Measurements from ENCODE around the gene DNAH2.

The DNAH2 gene, protein sequence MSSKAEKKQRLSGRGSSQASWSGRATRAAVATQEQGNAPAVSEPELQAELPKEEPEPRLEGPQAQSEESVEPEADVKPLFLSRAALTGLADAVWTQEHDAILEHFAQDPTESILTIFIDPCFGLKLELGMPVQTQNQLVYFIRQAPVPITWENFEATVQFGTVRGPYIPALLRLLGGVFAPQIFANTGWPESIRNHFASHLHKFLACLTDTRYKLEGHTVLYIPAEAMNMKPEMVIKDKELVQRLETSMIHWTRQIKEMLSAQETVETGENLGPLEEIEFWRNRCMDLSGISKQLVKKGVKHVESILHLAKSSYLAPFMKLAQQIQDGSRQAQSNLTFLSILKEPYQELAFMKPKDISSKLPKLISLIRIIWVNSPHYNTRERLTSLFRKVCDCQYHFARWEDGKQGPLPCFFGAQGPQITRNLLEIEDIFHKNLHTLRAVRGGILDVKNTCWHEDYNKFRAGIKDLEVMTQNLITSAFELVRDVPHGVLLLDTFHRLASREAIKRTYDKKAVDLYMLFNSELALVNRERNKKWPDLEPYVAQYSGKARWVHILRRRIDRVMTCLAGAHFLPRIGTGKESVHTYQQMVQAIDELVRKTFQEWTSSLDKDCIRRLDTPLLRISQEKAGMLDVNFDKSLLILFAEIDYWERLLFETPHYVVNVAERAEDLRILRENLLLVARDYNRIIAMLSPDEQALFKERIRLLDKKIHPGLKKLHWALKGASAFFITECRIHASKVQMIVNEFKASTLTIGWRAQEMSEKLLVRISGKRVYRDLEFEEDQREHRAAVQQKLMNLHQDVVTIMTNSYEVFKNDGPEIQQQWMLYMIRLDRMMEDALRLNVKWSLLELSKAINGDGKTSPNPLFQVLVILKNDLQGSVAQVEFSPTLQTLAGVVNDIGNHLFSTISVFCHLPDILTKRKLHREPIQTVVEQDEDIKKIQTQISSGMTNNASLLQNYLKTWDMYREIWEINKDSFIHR (N-terminal part only)

DNA sequence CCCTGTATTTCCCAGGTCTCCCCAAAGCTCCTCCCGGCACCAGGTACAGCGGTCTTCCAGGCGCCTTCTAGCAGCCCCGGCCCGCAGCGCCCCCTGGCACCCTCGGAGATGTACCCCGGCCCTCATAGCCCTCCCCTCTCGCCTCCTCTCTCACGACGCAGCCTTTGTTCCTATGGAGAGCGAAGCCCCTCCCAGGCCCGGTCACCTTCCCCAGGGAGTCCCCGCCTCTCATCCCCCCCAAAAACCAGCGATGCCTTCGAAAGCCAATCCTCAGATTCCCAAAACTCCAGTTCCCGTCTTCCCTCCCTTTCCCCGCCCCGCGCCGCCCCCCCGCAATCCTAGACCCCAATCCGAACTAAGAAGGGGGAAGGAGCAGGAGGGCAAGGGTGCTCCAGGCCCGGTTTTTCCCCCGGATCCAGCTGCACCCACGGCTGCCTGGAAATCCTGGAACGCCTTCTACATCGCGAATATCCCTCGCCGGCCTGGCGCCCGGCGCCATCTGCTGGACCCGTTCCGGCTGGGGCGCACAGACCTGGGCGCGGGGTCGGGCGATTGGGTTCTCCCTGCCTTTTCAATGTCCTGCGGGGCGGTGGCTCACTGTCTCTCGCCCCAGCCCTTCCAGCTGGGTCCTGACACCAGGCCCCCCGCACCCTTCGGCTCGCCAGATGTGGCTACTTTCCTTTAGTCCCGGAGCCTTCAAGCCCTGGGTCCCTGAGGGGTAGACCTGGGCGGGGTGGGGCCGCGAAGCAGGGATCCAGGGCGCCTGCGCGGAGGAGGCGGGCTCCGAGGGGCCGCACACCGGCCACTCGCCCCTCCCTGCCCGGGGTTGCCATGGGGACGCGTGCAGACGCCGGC is at the start of gene DNAH2:
TSS of gene DNAH2 (plus strand) at position 844 of the 855 bp plus-strand sequence. CDS start 1,991 bp downstream, outside the sequence.
- peak; percentile 94 to 97 for DNase-seq

DNA sequence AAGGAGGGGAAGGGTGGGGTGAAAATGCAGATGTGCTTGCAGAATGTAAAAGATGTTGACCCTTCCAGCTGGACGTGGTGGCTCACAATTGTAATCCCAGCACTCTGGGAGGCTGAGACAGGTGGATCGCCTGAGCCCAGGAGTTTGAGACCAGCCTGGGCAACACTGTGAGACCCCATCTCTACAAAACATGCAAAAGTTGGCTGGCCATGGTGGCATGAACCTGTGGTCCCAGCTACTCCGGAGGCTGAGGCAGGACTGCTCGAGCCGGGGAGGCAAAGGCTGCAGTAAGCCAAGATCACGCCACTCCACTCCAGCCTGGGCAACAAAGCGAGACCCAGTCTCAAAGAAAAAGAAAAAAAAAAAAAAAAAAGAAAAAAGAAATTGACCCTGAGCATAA is 49.1 kb upstream of the DNAH2 start:
- DNase-seq, result no peak

DNA sequence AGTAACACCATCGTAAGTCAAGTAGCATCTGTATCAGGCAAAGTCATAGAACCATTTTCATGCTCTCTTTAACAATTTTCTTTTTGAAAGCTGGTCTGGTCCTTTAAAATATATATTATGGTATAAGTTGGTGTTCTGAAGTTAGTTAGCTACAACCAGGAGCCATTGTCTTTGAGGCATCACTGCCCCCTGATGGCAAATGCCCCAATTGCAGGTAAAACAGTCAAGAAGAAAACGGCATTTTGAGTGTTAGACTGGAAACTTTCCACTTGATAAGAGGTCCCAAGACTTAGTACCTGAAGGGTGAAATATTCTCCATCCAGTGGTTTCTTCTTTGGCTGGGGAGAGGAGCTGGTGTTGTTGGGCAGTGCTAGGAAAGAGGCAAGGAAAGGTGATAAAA is 44.3 kb upstream of the DNAH2 start:
- DNase-seq, result peak in 1 of 2 experiments; percentile 39

DNA sequence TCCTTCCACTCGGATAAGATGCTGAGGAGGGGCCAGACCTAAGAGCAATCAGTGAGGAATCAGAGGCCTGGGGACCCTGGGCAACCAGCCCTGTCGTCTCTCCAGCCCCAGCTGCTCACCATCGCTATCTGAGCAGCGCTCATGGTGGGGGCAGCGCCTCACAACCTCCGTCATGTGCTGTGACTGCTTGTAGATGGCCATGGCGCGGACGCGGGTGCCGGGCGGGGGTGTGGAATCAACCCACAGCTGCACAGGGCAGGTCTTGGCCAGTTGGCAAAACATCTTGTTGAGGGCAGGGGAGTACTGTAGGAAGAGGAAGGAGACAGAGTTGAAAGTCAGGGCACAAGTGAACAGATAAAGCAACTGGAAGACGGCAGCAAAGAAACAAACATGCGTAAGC is 42.6 kb upstream of the DNAH2 start:
- no peak for DNase-seq

DNA sequence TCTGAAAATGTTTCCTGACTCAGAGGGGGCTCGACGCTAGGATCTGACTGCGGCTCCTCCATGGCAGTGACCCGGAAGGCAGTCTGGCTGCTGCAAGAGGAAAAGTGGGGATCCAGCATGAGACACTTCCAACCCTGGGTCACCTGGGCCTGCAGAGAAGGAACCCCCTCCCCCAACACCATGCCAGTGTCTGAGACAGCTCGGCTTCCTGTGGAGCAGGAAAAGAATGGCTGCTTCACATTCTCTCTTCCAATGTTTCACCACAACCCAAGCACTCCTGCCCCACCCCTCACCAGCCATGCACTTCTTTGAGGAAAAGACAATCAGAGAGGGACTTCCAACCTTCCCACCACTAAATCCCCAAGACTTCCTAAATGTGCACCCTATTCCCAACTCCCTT is 41.0 kb upstream of the DNAH2 start:
- DNase-seq, result no peak

DNA sequence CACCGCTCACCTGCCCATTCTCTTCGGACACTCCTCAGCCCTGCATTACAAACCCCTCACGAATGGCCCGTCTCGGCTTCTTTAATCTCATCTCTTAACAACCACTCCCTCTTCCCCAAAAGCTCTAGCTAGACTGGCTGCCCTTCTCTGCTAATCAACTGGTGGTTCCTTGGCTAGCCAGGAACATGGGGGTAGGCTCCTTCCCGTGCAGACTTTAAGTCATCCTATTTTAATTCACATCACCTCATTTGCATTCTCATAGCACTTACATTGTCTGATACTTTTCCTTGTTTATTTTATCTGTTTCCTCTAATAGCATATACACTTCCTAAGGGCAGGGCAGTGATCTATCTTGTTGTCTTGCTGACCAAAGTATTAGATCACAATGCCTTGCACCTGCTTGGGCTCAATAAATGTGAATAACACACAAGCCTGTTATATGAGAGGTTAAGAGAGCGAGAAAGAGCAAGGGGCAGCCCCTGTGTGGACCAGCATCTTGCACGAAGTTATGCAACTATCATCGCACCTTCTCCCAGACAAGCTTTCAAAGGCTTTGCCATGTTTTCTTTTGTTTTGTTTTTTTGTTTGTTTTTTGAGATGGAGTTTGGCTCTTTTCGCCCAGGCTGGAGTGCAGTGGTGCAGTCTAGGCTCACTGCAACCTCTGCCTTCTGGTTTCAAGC is 40.0 kb upstream of the DNAH2 start:
- no peak for DNase-seq

DNA sequence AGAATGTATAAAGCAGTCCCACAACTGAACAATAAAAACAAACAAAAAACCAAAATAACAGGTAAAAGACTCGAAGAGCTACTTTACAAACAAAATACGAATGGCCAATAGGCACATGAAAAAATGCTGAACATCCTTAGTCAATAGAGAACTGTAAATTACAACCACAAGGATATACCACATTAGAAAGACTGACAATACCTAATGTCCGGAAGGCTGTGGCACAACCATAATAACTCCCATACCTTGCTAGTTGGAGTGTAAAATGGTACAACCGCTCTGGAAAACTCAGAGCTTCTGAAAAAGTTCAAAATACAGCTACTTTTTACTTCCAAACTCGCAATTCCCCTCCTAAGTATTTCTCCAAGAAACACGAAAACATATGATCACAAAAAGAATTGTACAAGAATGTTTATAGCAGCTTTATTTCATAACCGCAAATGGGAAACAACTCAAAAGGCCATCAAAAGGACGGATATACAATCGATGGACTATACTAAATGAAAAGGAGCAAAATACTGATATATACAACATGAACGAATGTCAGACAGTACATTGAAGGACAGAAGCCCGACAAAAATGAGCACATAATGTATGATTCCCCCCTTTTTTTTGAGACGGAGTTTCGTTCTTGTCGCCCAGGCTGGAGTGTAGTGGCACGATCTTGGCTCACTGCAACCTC is 32.6 kb upstream of the DNAH2 start:
- DNase-seq, result no peak

DNA sequence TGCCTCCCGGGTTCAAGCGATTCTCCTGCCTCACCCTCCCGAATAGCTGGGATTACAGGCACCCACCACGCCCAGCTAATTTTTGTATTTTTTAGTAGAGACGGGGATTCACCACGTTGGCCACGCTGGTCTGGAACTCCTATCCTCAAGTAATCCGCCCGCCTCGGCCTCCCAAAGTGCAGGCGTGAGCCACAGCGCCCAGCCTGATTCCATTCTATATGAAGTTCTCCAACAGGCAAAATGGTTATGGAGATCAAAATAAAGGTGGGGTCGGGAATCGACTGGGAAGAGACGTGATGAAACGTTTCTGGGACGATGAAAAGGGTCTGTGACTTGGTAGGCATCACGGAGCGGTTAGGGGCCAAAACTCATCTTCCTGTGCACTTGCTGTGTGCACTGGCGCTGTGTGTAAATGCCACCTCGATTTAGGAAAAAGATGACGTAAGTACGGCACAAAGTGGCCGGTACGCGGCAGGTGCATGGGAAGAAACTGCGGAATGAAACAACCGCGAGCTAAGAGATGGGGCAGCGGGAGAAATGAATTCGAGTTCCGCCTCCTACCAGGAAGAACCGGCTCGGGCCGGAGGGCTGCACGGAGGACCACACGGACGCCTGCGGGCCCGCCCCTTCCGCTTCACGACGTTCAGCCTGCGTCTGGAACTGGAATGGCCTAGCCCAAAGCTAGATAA is 31.9 kb upstream of the DNAH2 start:
- peak; percentile 93 to 97 for DNase-seq

DNA sequence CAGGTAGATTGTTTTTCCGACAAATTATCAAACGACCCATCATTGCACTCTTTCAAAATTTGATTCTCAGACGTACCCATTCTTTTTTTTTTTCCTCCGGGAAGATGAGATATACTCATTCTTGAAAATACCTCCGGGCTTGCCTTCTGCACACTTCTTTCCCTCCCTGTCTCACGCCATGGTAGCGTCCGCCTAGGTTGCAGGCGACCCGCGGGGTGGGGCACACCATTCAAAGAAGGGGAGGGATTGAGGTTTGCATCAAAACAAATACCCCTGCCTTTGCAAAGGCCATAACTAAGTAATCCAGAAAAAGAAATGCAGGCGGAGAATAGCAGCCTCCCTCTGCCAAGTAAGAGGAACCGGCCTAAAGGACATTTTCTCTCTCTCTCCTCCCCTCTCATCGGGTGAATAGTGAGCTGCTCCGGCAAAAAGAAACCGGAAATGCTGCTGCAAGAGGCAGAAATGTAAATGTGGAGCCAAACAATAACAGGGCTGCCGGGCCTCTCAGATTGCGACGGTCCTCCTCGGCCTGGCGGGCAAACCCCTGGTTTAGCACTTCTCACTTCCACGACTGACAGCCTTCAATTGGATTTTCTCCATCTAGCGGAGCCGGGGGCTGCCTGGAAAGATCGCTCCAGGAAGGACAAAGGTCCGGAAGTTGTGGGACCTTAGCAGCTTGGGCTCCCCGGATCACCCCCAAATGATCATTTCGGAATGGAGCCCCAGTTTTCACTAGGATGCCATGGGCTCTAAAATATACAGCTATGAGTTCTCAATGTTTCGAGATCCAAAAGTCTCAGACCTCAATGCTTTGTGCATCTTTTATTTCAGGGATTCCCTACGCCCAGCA is 31.1 kb upstream of the DNAH2 start:
- peak; percentile 90 to 93 for DNase-seq

DNA sequence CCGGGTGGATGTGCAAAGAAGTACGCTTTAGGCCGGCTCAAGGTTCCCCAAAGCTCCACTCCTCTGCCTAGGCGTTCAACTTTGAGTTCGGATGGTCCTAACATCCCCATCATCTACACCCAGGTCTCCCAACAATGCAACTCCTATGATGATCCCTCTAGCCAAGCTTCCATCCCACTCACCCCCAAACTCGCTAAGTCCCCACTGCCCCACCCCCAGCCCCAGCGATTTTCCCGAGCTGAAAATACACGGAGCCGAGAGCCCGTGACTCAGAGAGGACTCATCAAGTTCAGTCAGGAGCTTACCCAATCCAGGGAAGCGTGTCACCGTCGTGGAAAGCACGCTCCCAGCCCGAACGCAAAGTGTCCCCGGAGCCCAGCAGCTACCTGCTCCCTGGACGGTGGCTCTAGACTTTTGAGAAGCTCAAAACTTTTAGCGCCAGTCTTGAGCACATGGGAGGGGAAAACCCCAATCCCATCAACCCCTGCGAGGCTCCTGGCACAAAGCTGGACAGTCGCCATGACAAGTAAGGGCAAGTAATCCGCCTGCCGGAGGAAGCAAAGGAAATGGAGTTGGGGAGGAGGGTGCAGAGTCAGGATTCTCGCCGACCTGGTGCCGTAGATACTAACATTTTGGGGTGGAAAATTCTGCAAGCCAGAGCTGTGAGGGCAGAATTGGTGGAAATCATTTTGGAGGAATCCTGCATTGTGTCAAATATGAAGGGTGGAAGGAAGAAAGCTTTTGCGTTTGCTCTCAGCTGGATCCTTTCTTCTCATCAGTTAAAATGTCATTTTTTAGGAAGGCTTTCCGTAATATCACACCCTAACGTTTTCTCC is 30.3 kb upstream of the DNAH2 start, which contains the start of gene TP53:
TSS of gene TP53 (minus strand) at position 419 of the 836 bp plus-strand sequence. CDS start 10,896 bp downstream, outside the sequence.
- DNase-seq, result peak; percentile 92 to 94

DNA sequence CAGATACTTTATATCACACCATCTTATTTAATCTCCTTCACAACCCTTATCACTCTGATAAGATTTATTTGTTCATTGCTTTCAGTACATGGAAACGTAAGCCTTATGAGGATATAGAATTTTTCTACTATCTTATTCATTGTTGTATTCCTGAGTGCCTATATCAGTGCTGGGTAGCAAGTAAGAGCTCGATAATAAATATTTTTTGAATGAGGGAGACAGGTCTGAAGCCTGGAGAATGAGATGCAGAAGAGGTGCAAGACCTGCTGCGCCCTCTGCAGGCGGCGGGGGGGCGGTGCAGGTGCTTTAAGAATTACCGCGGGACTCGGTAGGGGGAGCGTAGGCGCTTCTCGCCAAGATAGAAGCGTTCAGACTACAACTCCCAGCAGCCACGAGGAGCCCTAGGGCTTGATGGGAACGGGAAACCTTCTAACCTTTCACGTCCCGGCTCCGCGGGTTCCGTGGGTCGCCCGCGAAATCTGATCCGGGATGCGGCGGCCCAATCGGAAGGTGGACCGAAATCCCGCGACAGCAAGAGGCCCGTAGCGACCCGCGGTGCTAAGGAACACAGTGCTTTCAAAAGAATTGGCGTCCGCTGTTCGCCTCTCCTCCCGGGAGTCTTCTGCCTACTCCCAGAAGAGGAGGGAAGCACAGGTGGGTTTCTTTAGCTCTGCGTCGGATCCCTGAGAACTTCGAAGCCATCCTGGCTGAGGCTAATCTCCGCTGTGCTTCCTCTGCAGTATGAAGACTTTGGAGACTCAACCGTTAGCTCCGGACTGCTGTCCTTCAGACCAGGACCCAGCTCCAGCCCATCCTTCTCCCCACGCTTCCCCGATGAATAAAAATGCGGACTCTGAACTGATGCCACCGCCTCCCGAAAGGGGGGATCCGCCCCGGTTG is 29.4 kb upstream of the DNAH2 start, which contains the start of gene WRAP53:
TSS of gene WRAP53 (plus strand) at position 570 of the 900 bp plus-strand sequence. CDS start at position 742, 172 bp downstream.
- DNase-seq, result peak; percentile 99

DNA sequence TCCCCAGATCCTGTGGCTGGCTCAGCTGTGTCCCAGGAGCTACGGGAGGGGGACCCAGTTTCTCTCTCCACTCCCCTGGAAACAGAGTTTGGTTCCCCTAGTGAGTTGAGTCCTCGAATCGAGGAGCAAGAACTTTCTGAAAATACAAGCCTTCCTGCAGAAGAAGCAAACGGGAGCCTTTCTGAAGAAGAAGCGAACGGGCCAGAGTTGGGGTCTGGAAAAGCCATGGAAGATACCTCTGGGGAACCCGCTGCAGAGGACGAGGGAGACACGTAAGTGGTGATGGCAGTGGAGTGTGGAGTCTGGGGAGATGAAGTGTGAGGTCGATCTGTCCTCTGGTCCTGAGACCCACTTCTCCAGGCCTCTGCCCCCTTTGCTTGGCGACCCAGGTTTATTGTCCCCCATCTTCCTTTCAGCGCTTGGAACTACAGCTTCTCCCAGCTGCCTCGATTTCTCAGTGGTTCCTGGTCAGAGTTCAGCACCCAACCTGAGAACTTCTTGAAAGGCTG is 28.7 kb upstream of the DNAH2 start:
- no peak for DNase-seq

DNA sequence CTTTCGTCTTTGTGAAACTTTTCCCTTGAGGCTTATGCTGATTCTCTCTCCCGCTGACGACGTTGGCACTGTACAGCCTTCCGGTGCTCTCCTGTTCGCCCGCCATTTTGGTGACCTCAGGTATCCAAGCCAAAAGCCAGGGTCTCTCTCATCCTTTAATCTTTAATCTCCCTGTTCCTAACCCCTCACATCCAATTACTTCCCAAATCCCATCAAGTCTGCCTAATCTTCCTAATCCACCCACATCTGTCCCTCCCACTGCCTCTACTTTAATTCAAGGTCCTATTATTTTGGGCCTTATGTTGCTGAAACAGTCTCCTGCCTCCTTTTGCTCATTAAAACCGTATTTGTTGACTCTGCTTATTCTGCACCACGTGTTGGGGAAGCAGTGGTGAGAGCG is 22.0 kb upstream of the DNAH2 start:
- no peak for DNase-seq

DNA sequence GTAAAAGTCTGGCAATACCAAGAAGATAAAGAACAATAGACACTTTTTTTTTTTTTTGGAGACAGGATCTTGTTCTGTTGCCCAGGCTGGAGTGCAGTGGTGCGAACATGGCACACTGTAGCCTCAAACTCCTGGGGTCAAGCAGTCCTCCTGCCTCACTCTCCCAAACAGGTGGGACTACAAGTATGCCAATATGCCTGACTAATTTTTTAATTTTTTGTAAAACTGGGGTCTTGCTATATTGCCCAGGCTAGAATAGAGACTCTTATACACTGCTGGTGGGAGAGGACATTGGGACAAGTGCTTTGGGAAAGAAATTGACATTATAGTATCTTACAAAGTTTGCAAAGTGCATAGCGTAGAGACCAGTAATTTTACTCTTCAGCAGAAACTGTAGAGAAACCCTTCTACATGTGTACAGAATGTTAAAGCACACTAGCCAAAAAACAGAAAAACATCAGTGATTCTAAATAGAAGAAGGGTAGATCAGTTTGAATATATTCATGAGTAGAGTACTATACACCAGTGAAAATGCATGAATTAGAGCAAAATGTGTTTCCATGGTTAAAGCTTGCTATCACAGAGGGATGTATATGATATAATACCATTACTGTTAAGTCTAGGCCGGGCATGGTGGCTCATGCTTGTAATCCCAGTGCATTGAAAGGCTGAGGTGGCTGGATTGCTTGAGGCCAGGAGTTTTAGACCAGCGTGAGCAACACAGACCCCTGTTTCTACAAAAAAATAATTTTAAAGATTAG is 19.5 kb upstream of the DNAH2 start:
- no peak for DNase-seq

DNA sequence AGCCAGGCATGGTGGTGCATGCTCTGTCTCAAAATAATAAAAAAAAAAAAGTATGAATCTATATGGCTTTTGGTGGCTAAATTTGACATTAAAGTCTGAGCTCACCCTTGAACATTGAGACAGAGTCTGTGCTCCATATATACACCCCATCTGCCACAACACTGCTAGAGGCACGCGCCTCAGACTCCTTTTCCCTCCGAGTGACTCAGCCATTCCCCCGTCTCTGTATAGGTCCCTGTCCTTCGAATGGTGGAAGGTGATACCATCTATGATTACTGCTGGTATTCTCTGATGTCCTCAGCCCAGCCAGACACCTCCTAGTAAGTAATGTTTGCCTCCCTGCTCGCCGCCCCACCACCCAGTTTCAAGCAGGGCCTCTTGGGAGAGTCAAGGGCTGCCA is 17.0 kb upstream of the DNAH2 start:
- DNase-seq, result no peak

DNA sequence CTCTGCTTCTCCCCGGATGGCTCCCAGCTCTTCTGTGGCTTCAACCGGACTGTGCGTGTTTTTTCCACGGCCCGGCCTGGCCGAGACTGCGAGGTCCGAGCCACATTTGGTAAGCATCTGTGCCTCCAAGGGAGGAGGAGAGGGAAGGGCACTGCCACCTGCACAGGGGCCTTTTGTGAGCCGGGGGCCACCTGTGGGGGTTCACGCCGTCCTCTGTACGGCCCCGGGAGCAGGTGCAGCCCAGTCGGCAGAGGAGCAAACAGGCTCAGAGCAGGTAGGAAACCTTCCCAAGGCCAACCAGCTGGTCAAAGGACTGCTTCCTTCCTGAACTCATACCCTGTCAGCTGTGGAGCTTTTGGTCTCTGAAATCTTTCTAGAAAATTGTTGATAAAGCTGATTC is 15.9 kb upstream of the DNAH2 start:
- no peak for DNase-seq

DNA sequence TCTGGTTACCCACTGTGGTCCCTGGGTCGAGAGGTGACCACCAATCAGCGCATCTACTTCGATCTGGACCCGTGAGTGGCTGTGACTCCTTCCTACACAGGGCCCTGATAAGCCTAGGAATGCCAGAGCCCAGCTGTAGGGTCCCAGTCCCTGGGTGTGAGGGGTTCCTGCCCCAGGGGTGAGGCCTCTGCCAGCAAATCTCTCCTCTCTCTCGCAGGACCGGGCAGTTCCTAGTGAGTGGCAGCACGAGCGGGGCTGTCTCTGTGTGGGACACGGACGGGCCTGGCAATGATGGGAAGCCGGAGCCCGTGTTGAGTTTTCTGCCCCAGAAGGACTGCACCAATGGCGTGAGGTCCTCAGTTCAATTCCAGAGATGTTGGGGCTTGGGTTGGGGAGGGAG is 14.8 kb upstream of the DNAH2 start:
- DNase-seq, result no peak
